PFSK-1 (cell line): ENCODE data around the gene RAD17.

ENCODE experiments used
- FOXP2 ChIP-seq: optimal IDR thresholded peaks from 2 replicates; pipeline ENCODE3; 2011; ENCODE audit warnings: borderline replicate concordance, control low read depth, inconsistent platforms; ENCODE audit not compliant: insufficient read depth; ENCODE audit errors: extremely low read length, extremely low read depth
- POLR2AphosphoS5 ChIP-seq: IDR thresholded peaks from 2 replicates; pipeline ENCODE4 v1.6.1; 2012; ENCODE audit warnings: low read depth, mild to moderate bottlenecking, control low read depth, low read length, moderate library complexity
- SIN3A ChIP-seq: IDR thresholded peaks from 2 replicates; pipeline ENCODE4 v1.6.1; 2012; ENCODE audit warnings: mild to moderate bottlenecking, low read length, moderate library complexity, borderline replicate concordance; ENCODE audit not compliant: insufficient read depth
- TAF1 ChIP-seq: IDR thresholded peaks from 2 replicates; pipeline ENCODE4 v1.6.1; 2012; ENCODE audit warnings: low read length, control low read depth, borderline replicate concordance; ENCODE audit not compliant: insufficient read depth
- TF ChIP-seq, protein P1 (sequence below), 2 experiments: IDR thresholded peaks; 2 replicates each; pipeline versions ENCODE4 v1.6.1 to v1.8.0; 2011 to 2012; ENCODE audit warnings: low read depth in 2 of 2, low read length in 2 of 2, control low read depth in 1 of 2, inconsistent platforms in 1 of 2, mild to moderate bottlenecking in 1 of 2, moderate library complexity in 1 of 2; ENCODE audit not compliant: insufficient read depth in 1 of 2

The RAD17 gene

GRCh38 chr5:69334793-69335268 lies 34.8 kb upstream of the RAD17 start:
- TF ChIP-seq, protein P1, sequence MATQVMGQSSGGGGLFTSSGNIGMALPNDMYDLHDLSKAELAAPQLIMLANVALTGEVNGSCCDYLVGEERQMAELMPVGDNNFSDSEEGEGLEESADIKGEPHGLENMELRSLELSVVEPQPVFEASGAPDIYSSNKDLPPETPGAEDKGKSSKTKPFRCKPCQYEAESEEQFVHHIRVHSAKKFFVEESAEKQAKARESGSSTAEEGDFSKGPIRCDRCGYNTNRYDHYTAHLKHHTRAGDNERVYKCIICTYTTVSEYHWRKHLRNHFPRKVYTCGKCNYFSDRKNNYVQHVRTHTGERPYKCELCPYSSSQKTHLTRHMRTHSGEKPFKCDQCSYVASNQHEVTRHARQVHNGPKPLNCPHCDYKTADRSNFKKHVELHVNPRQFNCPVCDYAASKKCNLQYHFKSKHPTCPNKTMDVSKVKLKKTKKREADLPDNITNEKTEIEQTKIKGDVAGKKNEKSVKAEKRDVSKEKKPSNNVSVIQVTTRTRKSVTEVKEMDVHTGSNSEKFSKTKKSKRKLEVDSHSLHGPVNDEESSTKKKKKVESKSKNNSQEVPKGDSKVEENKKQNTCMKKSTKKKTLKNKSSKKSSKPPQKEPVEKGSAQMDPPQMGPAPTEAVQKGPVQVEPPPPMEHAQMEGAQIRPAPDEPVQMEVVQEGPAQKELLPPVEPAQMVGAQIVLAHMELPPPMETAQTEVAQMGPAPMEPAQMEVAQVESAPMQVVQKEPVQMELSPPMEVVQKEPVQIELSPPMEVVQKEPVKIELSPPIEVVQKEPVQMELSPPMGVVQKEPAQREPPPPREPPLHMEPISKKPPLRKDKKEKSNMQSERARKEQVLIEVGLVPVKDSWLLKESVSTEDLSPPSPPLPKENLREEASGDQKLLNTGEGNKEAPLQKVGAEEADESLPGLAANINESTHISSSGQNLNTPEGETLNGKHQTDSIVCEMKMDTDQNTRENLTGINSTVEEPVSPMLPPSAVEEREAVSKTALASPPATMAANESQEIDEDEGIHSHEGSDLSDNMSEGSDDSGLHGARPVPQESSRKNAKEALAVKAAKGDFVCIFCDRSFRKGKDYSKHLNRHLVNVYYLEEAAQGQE (IDR thresholded peaks at IDR 0.05; ENCODE audit: insufficient read depth in 1 of 2, low read depth in 2 of 2, low read length in 2 of 2) = no peak
- TF ChIP-seq FOXP2 = peak; percentile 36

GRCh38 chr5:69335341-69335935 lies 34.2 kb upstream of the RAD17 start:
- TF ChIP-seq SIN3A (no peak), POLR2AphosphoS5 (no peak), FOXP2 (no peak), TAF1 (no peak)
- TF ChIP-seq, protein P1 (IDR thresholded peaks at IDR 0.05; ENCODE audit: insufficient read depth in 1 of 2, low read depth in 2 of 2, low read length in 2 of 2) = no peak

GRCh38 chr5:69341520-69342161 lies 28.0 kb upstream of the RAD17 start:
- no peak for TF ChIP-seq TAF1
- no peak for TF ChIP-seq SIN3A
- no peak for TF ChIP-seq POLR2AphosphoS5
- TF ChIP-seq, protein P1 (IDR thresholded peaks at IDR 0.05; ENCODE audit: insufficient read depth in 1 of 2, low read depth in 2 of 2, low read length in 2 of 2) = no peak
- TF ChIP-seq FOXP2 = no peak

- TF ChIP-seq TAF1 (no peak), POLR2AphosphoS5 (no peak), SIN3A (no peak), FOXP2 (no peak)
- TF ChIP-seq, protein P1 (IDR thresholded peaks at IDR 0.05; ENCODE audit: insufficient read depth in 1 of 2, low read depth in 2 of 2, low read length in 2 of 2) = no peak
Measured at GRCh38 chr5:69343083-69343482, 26.5 kb upstream of the RAD17 start.
